Measurements from ENCODE around the gene PDCD6IP. TPM values are rescaled to one million over a fixed set of nuclear protein-coding genes. Genes with fewer than 3 reads are reported as not detected.
"Not testable (repeated sequence)": the region's sequence is repeated elsewhere in the genome, so short reads cannot be mapped to it uniquely, and the experiment has no call there.

Gene PDCD6IP
- total RNA-seq, 1 donor from 2014 or later = 168 TPM

GRCh38 chr3:33777996-33778395, 20.4 kb upstream of the PDCD6IP start:
- no peak overlapping the region for H3K27ac Mint-ChIP-seq
- no peak overlapping the region for H3K4me3 Mint-ChIP-seq
- no peaks in the 10 kb centered on the region for H3K4me1 Mint-ChIP-seq (ENCODE audit: unreplicated experiment)
- H3K36me3 Mint-ChIP-seq = no peaks in the 10 kb centered on the region
- no peak for DNase-seq (ENCODE audit: extremely low spot score, unreplicated experiment)
- TF ChIP-seq CTCF (conservative IDR thresholded peaks at IDR 0.05) = no peak
- H3K9me3 Mint-ChIP-seq = no peaks in the 10 kb centered on the region
- no peaks in the 10 kb centered on the region for H3K27me3 Mint-ChIP-seq

- TF ChIP-seq CTCF (conservative IDR thresholded peaks at IDR 0.05) = no peak
- H3K27me3 Mint-ChIP-seq = peaks cover 3% of the 10 kb centered on the region
These were observed 18.7 kb upstream of the PDCD6IP start for GRCh38 chr3:33779751-33780150.

GRCh38 chr3:33781413-33781812, 17.0 kb upstream of the PDCD6IP start:
- not testable (repeated sequence) for H3K4me1 Mint-ChIP-seq (ENCODE audit: unreplicated experiment); H3K36me3 Mint-ChIP-seq; H3K27me3 Mint-ChIP-seq; DNase-seq (ENCODE audit: extremely low spot score, unreplicated experiment); H3K27ac Mint-ChIP-seq; H3K9me3 Mint-ChIP-seq; H3K4me3 Mint-ChIP-seq

More at GRCh38 chr3:33779751-33780150, 18.7 kb upstream of the PDCD6IP start:
- Mint-ChIP-seq H3K4me1 (ENCODE audit: unreplicated experiment) (no peaks in the 10 kb centered on the region), H3K4me3 (no peak overlapping the region), H3K36me3 (peaks cover 4% of the 10 kb centered on the region), H3K27ac (no peak overlapping the region), H3K9me3 (no peaks in the 10 kb centered on the region)
- no peak for DNase-seq (ENCODE audit: extremely low spot score, unreplicated experiment)

- Mint-ChIP-seq H3K9me3 (no peaks in the 10 kb centered on the region), H3K4me1 (ENCODE audit: unreplicated experiment) (peaks cover 5% of the 10 kb centered on the region), H3K27me3 (peaks cover 19% of the 10 kb centered on the region), H3K4me3 (peak overlapping the region; percentile 75), H3K27ac (no peak overlapping the region), H3K36me3 (peaks cover 4% of the 10 kb centered on the region)
- no peak for TF ChIP-seq CTCF (conservative IDR thresholded peaks at IDR 0.05)
- no peak for DNase-seq (ENCODE audit: extremely low spot score, unreplicated experiment)
These were observed 11.7 kb upstream of the PDCD6IP start for GRCh38 chr3:33786565-33787327.

GRCh38 chr3:33787328-33788009, 11.0 kb upstream of the PDCD6IP start:
- Mint-ChIP-seq H3K27ac (no peak overlapping the region), H3K4me3 (peak overlapping the region; percentile 75), H3K36me3 (peaks cover 4% of the 10 kb centered on the region), H3K9me3 (no peaks in the 10 kb centered on the region), H3K4me1 (ENCODE audit: unreplicated experiment) (peaks cover 5% of the 10 kb centered on the region), H3K27me3 (peaks cover 23% of the 10 kb centered on the region)
- DNase-seq (ENCODE audit: extremely low spot score, unreplicated experiment) = peak; percentile 72
- peak; percentile 89 for TF ChIP-seq CTCF (conservative IDR thresholded peaks at IDR 0.05)
